ENCODE measurements around the gene GPR17.

DNA sequence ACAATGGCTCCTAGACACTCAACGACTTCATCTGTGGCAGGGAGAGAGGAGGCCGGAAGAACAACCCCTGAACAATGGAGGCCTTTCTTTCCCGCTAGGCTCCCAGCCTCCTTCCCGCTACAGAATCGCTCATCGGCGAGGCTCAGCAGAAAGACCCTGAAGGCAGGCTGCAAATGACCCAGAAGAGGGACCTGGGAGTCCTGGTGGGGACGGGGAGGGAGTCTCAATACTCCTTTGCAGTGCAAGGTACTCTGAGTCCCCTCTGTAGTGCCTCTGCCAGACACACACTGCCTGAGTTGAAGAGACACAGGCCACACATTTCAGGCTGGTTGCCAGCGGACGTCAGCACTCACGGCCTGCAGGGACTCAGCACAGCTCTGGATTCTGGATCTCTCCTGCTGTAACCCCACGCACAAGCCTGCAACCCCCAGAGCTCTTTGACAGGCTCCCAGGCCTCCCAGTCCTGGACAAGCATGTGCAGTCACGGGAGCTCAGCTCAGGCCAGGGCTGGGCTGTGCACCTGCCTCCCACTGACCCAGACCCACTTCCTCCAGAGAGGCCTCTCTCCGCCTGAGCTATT, 6.1 kb downstream of the GPR17 start:
- TF ChIP-seq, protein P1, sequence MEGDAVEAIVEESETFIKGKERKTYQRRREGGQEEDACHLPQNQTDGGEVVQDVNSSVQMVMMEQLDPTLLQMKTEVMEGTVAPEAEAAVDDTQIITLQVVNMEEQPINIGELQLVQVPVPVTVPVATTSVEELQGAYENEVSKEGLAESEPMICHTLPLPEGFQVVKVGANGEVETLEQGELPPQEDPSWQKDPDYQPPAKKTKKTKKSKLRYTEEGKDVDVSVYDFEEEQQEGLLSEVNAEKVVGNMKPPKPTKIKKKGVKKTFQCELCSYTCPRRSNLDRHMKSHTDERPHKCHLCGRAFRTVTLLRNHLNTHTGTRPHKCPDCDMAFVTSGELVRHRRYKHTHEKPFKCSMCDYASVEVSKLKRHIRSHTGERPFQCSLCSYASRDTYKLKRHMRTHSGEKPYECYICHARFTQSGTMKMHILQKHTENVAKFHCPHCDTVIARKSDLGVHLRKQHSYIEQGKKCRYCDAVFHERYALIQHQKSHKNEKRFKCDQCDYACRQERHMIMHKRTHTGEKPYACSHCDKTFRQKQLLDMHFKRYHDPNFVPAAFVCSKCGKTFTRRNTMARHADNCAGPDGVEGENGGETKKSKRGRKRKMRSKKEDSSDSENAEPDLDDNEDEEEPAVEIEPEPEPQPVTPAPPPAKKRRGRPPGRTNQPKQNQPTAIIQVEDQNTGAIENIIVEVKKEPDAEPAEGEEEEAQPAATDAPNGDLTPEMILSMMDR (IDR thresholded peaks at IDR 0.05; ENCODE audit: low read depth, low read length, poor library complexity, severe bottlenecking): no peak
- TF ChIP-seq EZH2phosphoT487 (IDR thresholded peaks at IDR 0.05; ENCODE audit: borderline replicate concordance, low read length): no peak

Measured in DOHH2 (cell line).